Measurements from ENCODE around the gene BRSK1.

GRCh38 chr19:55244004-55244680, 39.7 kb upstream of the BRSK1 start:
- TF ChIP-seq EP300 (IDR thresholded peaks at IDR 0.05) (no peak), CTCF (IDR thresholded peaks at IDR 0.05) (no peak)
